H1 (cell line): ENCODE data around the gene CACNA2D3. TPM values are rescaled to one million over a fixed set of nuclear protein-coding genes. Genes with fewer than 3 reads are reported as not detected.

ENCODE experiments used
- CTCF ChIA-PET: fragments of 300-600 bp; sonication (Branson Sonifier 250); formaldehyde crosslinking; loops from one replicate; lab custom pipeline; 2021; ENCODE audit not compliant: partially characterized antibody; lab: Charles Lee
- POLR2A ChIA-PET: fragments of 300-600 bp; sonication (Branson Sonifier 250); formaldehyde crosslinking; loops from one replicate; lab custom pipeline; 2021; ENCODE audit warnings: inconsistent platforms; ENCODE audit not compliant: partially characterized antibody; lab: Charles Lee
- DNase-seq, 2 experiments: peaks; one replicate each; pipeline versions ENCODE4 v3.0.0 to v3.0.0-alpha.2; 2010 to 2022; ENCODE audit warnings: low spot score in 2 of 2, low read depth in 1 of 2, mixed read lengths in 1 of 2
- FAIRE-seq: peaks from 2 replicates; lab custom pipeline; 2011; peaks lifted over from hg19 to GRCh38; lab: Jason Lieb, UNC
- H2AFZ ChIP-seq: 2 replicates; pipeline ENCODE4 v1.8.1; 2012; ENCODE audit warnings: low read length, inconsistent platforms
- H2AK5ac ChIP-seq: 2 replicates; pipeline ENCODE4 v1.6.1; 2013; ENCODE audit warnings: low read depth, low read length
- H2BK120ac ChIP-seq: replicated peaks from 2 replicates; pipeline ENCODE3; 2013; ENCODE audit warnings: low read depth, low read length, inconsistent platforms
- H2BK12ac ChIP-seq: 2 replicates; pipeline ENCODE4 v1.6.1; 2013; ENCODE audit warnings: low read depth, low read length
- H2BK15ac ChIP-seq: 2 replicates; pipeline ENCODE4 v1.6.1; 2013; ENCODE audit warnings: low read length
- H2BK20ac ChIP-seq: 2 replicates; pipeline ENCODE4 v1.6.1; 2013; ENCODE audit warnings: low read length
- H2BK5ac ChIP-seq: 2 replicates; pipeline ENCODE4 v1.6.1; 2013; ENCODE audit warnings: low read depth, low read length
- H3K14ac ChIP-seq: 2 replicates; pipeline ENCODE4 v1.6.1; 2013; ENCODE audit warnings: inconsistent platforms; ENCODE audit not compliant: insufficient read length
- H3K18ac ChIP-seq: 2 replicates; pipeline ENCODE4 v1.6.1; 2013; ENCODE audit warnings: low read length; ENCODE audit errors: extremely low read depth
- H3K23ac ChIP-seq: 2 replicates; pipeline ENCODE4 v1.6.1; 2013; ENCODE audit warnings: inconsistent platforms; ENCODE audit not compliant: insufficient read length
- H3K23me2 ChIP-seq: 2 replicates; pipeline ENCODE4 v1.6.1; 2013; ENCODE audit warnings: low read depth, low read length
- H3K27ac ChIP-seq: 2 replicates; pipeline ENCODE4 v1.6.1; 2011; ENCODE audit warnings: low read depth, low read length, inconsistent platforms
- H3K27me3 ChIP-seq, 4 experiments: replicated peaks in 1 of 4; 1 replicate in 1 of 4; 2 replicates in 3 of 4; pipeline versions ENCODE4 v1.6.1 to v1.8.1; 2011 to 2013; ENCODE audit warnings: low read length in 3 of 4, mild to moderate bottlenecking in 3 of 4, inconsistent platforms in 2 of 4, mixed read lengths in 2 of 4, moderate library complexity in 1 of 4; ENCODE audit not compliant: control insufficient read depth in 3 of 4, insufficient read depth in 3 of 4; ENCODE audit errors: extremely low read depth in 1 of 4
- H3K36me3 ChIP-seq, 4 experiments: 2 replicates each; pipeline versions ENCODE4 v1.6.1 to v1.8.1; 2011 to 2013; ENCODE audit warnings: mild to moderate bottlenecking in 4 of 4, low read length in 3 of 4, moderate library complexity in 2 of 4, control low read depth in 1 of 4, inconsistent platforms in 1 of 4; ENCODE audit not compliant: insufficient read depth in 4 of 4, control insufficient read depth in 2 of 4
- H3K4ac ChIP-seq: replicated peaks from 2 replicates; pipeline ENCODE3; 2013; ENCODE audit warnings: low read length, low read depth, mixed read lengths, inconsistent platforms; ENCODE audit not compliant: insufficient read length
- H3K4me1 ChIP-seq, 4 experiments: replicated peaks in 1 of 4; 1 replicate in 1 of 4; 2 replicates in 3 of 4; pipeline versions ENCODE4 v1.6.1 to v1.8.1; 2011 to 2013; ENCODE audit warnings: low read length in 3 of 4, inconsistent platforms in 2 of 4, mixed read lengths in 1 of 4; ENCODE audit not compliant: insufficient read depth in 4 of 4, control insufficient read depth in 3 of 4
- H3K4me2 ChIP-seq, 2 experiments: 2 replicates each; pipeline versions ENCODE4 v1.6.1 to v1.8.1; 2011 to 2013; ENCODE audit warnings: low read depth in 2 of 2, low read length in 2 of 2, control low read depth in 1 of 2, inconsistent platforms in 1 of 2, mild to moderate bottlenecking in 1 of 2; ENCODE audit not compliant: insufficient read depth in 1 of 2
- H3K4me3 ChIP-seq, 4 experiments: fragments of 200-600, 300-600 bp in 1 of 4; sonication (generic), shearing (Covaris generic), sonication (Bioruptor Twin) in 1 of 4; 2 replicates each; pipeline versions ENCODE4 v1.5.1 to v1.8.1; 2011 to 2016; ENCODE audit warnings: low read length in 4 of 4, low read depth in 3 of 4, control low read depth in 2 of 4, inconsistent platforms in 2 of 4, mild to moderate bottlenecking in 2 of 4, mixed read lengths in 1 of 4, moderate library complexity in 1 of 4; ENCODE audit not compliant: insufficient read depth in 2 of 4; ENCODE audit errors: extremely low read depth in 1 of 4
- H3K56ac ChIP-seq: replicated peaks from 2 replicates; pipeline ENCODE3; 2013; ENCODE audit warnings: low read depth, mild to moderate bottlenecking, mixed read lengths, low read length, inconsistent platforms; ENCODE audit not compliant: insufficient read length
- H3K79me1 ChIP-seq: 2 replicates; pipeline ENCODE4 v1.6.1; 2013; ENCODE audit warnings: low read depth, low read length, control low read depth
- H3K79me2 ChIP-seq, 2 experiments: 2 replicates each; pipeline versions ENCODE4 v1.6.1 to v1.8.1; 2012 to 2013; ENCODE audit warnings: low read length in 2 of 2, mild to moderate bottlenecking in 2 of 2, inconsistent platforms in 1 of 2; ENCODE audit not compliant: insufficient read depth in 2 of 2, control insufficient read depth in 1 of 2
- H3K9ac ChIP-seq, 4 experiments: replicated peaks in 1 of 4; 1 replicate in 1 of 4; 2 replicates in 3 of 4; pipeline versions ENCODE4 v1.6.1 to v1.8.1; 2011 to 2013; ENCODE audit warnings: low read depth in 3 of 4, low read length in 3 of 4, control low read depth in 2 of 4, mild to moderate bottlenecking in 2 of 4, moderate library complexity in 2 of 4, inconsistent platforms in 1 of 4; ENCODE audit errors: extremely low read depth in 1 of 4
- H3K9me3 ChIP-seq, 2 experiments: 2 replicates each; pipeline versions ENCODE4 v1.6.1 to v1.8.1; 2012 to 2013; ENCODE audit warnings: mild to moderate bottlenecking in 2 of 2, moderate library complexity in 2 of 2, control low read depth in 1 of 2, inconsistent platforms in 1 of 2, low read depth in 1 of 2, low read length in 1 of 2, mixed read lengths in 1 of 2; ENCODE audit not compliant: insufficient read depth in 2 of 2
- H4K20me1 ChIP-seq, 2 experiments: replicated peaks in 1 of 2; 2 replicates each; pipeline versions ENCODE3 to v1.8.1; 2011 to 2013; ENCODE audit warnings: inconsistent platforms in 2 of 2, low read length in 2 of 2, mild to moderate bottlenecking in 1 of 2; ENCODE audit not compliant: insufficient read depth in 2 of 2, control insufficient read depth in 1 of 2
- H4K5ac ChIP-seq: 2 replicates; pipeline ENCODE4 v1.6.1; 2013; ENCODE audit warnings: low read length, low read depth, mixed read lengths, inconsistent platforms; ENCODE audit not compliant: insufficient read length
- H4K8ac ChIP-seq: 2 replicates; pipeline ENCODE4 v1.8.0; 2013; ENCODE audit warnings: mild to moderate bottlenecking, moderate library complexity, low read length, inconsistent platforms; ENCODE audit not compliant: insufficient read depth; ENCODE audit errors: extremely low read depth
- H4K91ac ChIP-seq: replicated peaks from 2 replicates; pipeline ENCODE3; 2013; ENCODE audit warnings: low read length, mixed read lengths, inconsistent platforms; ENCODE audit not compliant: insufficient read length
- JUN ChIP-seq: IDR thresholded peaks from 2 replicates; pipeline ENCODE4 v1.6.1; 2011; ENCODE audit warnings: low read depth, mild to moderate bottlenecking, improper control_type of control experiment, low read length
- KDM1A ChIP-seq: fragments of 200-600, 300-600 bp; sonication (generic); IDR thresholded peaks from 2 replicates; pipeline ENCODE4 v1.7.1; 2016; ENCODE audit warnings: mild to moderate bottlenecking, low read length, borderline replicate concordance
- MAFK ChIP-seq: IDR thresholded peaks from 2 replicates; pipeline ENCODE4 v1.6.1; 2012; ENCODE audit warnings: low read depth, mild to moderate bottlenecking, improper control_type of control experiment, low read length
- PHF8 ChIP-seq: fragments of 200-600 bp; sonication (generic); conservative IDR thresholded peaks from 2 replicates; pipeline ENCODE4 v1.7.1; 2012; ENCODE audit warnings: low read depth, mild to moderate bottlenecking, inconsistent platforms, low read length, moderate library complexity
- RNF2 ChIP-seq: fragments of 200-900, 300-1000 bp; sonication (generic); IDR thresholded peaks from 2 replicates; pipeline ENCODE4 v1.7.1; 2016; ENCODE audit warnings: borderline replicate concordance, low read depth, mild to moderate bottlenecking, antibody characterized with exemption, low read length; ENCODE audit not compliant: poor library complexity, severe bottlenecking; ENCODE audit errors: missing control alignments
- WGBS, 2 experiments: shearing (Covaris generic) in 1 of 2; methylation state at CpG; one replicate each; pipeline versions ENCODE4 v1.1.6 to v1.1.7; 2013 to 2015; ENCODE audit warnings: low lambda C conversion rate in 2 of 2, mixed read lengths in 2 of 2, inconsistent platforms in 1 of 2, low coverage in 1 of 2, missing lambda C conversion rate in 1 of 2; ENCODE audit not compliant: insufficient replicate concordance in 2 of 2, insufficient coverage in 1 of 2, insufficient read length in 1 of 2; ENCODE audit errors: extremely low coverage in 1 of 2, missing lambda C conversion rate in 1 of 2; 5-methylcytosine and 5-hydroxymethylcytosine counted together
- polyA plus RNA-seq, 7 experiments: library from polyadenylated mRNA; depleted of rRNA in 3 of 7; stranded (reverse) in 5 of 7; unstranded in 2 of 7; fragments of >200 nt in 5 of 7; fragments of 200-250 nt in 2 of 7; gene quantifications; 1 replicate in 5 of 7; 2 replicates in 1 of 7; 4 replicates in 1 of 7; pipeline versions ENCODE4 v1.2.1 to v1.2.3, GENCODE V29; 2011 to 2013; ENCODE audit warnings: missing spikeins in 2 of 7, mixed read lengths in 2 of 7
- total RNA-seq: library from RNA; stranded (reverse); fragmentation: NEBNext Ultra II Directional; extraction: Animal tissue kit (Norgen Biotek cat#: 25700); gene quantifications from 2 replicates; pipeline ENCODE4 v1.2.1, GENCODE V29; 2021

CACNA2D3 gene
- total and polyA plus RNA-seq, 2 of the 8 experiments (the other 6 are each of a cell fraction or from before 2014, with no cell fraction given) = 1.5 to 1.8 TPM

- no peak overlapping the region for H2BK15ac ChIP-seq
- no peaks in the 10 kb centered on the region for H3K36me3 ChIP-seq
- 95% methylated on average over 4 of the region's 4 CpGs; no CpG with 5 or more reads in 1 of the 2 experiments for WGBS, 2 experiments
- H4K5ac ChIP-seq = no peak overlapping the region
- H3K4me2 ChIP-seq = no peak overlapping the region
- no peaks in the 10 kb centered on the region for H3K23me2 ChIP-seq
- no peak overlapping the region for H3K27ac ChIP-seq
- no peak overlapping the region for H2BK120ac ChIP-seq
- H3K9ac ChIP-seq = no peak overlapping the region
- CTCF ChIA-PET = interaction anchor here (0.6 to 2.0 kb wide), 5 partner anchors 9 to 510 kb away, joined by 3 to 6 read pairs (median 3); no protein-coding TSS in a partner anchor
- no peak overlapping the region for H3K14ac ChIP-seq
- no peaks in the 10 kb centered on the region for H3K9me3 ChIP-seq
- peaks cover 0 to 3% (median 0%) of the 10 kb centered on the region in 4 experiments; a peak in 4 of 7 replicates for H3K4me1 ChIP-seq
- no peak overlapping the region for H2BK12ac ChIP-seq
- H2AFZ ChIP-seq = no peak overlapping the region
- H3K27me3 ChIP-seq = no peaks in the 10 kb centered on the region
- no peak overlapping the region for H3K18ac ChIP-seq
- FAIRE-seq (no peak), DNase-seq (no peak)
- POLR2A ChIA-PET = no interaction called here
- no peak overlapping the region for H4K91ac ChIP-seq
- no peaks in the 10 kb centered on the region for H4K20me1 ChIP-seq
- H3K4me3 ChIP-seq = no peak overlapping the region
- no peak overlapping the region for H2BK5ac ChIP-seq
- H3K79me2 ChIP-seq = no peaks in the 10 kb centered on the region
- H2AK5ac ChIP-seq = no peak overlapping the region
- H3K79me1 ChIP-seq = no peaks in the 10 kb centered on the region
- no peak overlapping the region for H2BK20ac ChIP-seq
- no peak overlapping the region for H3K23ac ChIP-seq
- H4K8ac ChIP-seq = no peak overlapping the region
- H3K56ac ChIP-seq = no peak overlapping the region
- no peak overlapping the region for H3K4ac ChIP-seq
- no peak for TF ChIP-seq RNF2
- TF ChIP-seq KDM1A = no peak
- TF ChIP-seq PHF8 = no peak
- TF ChIP-seq MAFK = no peak
- no peak for TF ChIP-seq JUN
Measured at GRCh38 chr3:54877730-54878129, 755.4 kb downstream of the CACNA2D3 start.
